SIG-M5 treated with dmso at 0.1 percent for 504 hours (cell line): ENCODE data around the gene YIPF5.
A peak's percentile ranks its signal among the peaks of the same experiment; 100 is the strongest.

Source experiments
- DNase-seq: peaks from one replicate; lab custom pipeline; 2025; ENCODE audit not compliant: unreplicated experiment; lab: John Stamatoyannopoulos, UW

YIPF5 gene

DNA sequence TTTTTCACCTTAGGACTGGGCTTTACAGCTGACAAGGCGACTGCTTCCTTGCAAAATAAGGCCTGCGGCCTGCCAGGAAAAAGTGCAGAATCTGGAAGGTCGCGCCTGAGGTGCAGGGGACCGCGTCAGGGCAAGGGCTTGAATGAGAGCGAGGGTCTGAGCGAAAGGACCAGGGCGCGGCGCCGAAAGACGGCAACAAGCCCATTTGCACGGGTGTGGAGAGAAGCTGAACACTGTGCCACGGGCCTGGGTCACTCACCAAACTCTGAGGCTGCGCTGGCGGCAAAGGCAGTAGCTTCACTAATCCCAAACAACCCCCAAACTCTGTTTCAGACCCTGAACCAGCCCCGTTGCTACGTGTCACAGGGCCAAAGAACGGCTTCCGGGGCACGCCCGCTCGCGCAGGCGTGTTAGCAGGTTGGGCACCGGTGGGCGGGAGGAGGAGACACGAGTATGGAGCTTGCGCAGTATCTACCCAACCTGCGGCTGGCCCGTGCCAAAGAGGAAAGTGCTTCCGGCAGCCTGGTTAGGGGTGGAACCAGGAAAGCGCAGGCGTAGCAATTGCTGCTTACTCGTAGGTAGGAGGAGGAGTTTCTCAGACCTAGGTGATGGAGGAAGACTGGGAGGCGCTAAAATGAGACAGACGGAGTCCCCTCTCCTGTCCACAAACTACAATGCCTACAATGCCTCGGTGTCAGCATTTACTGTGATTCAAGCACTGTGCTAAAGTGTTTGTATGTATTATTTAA lies at the start of gene YIPF5, which contains the start of gene KCTD16:
Gene YIPF5, minus strand, starts transcription at position 384 of the 749 bp plus-strand sequence. CDS start 704 bp downstream, outside the sequence.
Gene KCTD16, plus strand, starts transcription at position 598 of the 749 bp plus-strand sequence.
- peak; percentile 99 for DNase-seq

DNA sequence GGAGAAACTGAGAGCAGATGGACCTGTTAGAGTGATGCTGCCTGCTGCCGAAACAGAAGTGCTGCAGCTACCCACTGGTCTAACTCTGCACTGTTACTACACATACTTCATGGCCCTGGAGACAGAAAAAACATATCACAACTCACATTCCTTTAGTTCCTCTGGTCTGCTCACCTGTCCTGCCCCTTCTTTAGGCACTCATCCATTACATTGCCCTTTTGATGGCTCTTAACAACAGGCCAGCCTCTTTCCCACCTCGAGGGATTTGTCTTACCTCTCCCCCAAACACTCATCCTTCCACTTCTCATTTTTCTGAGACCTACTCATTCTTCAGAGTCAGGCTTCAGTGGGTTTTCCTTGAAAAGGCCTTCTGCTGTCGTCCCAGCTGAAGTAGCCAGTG lies 49.4 kb upstream of the YIPF5 start:
- no peak for DNase-seq

DNA sequence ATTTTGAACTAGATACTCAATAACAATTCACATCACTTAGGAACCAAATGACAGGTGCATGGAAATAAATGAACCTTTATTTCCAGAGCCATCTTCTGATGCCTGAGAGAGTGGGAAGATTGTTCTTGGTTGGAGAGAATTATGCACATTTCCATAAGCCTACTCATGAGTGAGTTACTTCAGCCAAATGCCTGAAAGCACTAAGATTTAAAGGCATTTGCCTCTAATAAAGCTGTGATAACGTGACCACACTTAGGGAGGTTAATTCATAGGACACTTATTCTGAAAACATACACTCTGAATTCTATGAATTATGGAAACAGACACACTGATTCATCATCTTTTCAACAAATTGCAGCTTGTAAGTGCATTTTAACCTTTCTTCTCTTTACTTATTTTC lies 40.2 kb upstream of the YIPF5 start:
- no peak for DNase-seq

DNA sequence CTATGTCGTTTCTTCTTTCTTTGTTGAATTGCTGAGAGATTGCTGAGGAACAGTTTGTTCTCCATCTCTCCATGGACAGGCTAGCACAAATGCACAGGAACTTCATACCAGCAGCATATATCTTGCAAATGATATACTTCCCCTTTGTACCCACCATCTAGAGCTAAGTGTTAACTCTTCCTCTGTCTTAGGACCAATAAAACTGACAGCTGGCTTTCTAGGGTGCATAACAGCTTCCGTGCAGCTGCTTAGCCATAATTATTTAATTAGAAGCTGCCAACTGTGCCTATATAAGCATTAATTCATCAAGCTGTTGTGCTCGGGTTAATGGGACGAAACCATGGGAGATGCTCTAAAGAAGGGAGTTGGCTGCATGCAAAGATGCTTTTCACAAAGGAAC lies 38.9 kb upstream of the YIPF5 start:
- peak; percentile 8 for DNase-seq

DNA sequence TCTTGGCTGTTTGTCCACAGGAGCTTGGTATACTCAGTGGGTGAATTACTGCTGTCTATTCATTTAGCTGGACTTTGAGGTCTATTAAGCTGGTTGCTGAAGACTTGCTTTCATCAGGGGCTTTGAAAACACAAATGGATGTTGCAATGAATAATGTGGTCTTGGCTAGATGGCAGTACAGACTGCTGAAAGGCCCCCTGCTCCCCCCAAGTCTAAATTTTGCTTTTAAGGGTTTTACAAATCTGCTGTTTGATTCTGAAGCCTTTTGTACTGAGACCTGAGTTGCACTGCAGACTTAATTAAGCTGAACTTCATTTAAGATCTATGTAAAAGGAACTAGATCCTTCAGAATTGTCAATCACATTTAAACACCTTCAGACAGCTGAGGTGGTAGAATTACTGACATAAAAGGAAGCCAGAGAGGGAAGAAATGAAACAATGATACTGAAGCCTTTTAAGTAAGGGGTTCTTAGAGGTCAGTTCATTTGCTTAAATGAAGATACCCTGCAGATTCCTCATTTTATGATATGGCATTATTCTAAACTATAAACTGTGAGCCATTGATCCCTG lies 37.5 kb upstream of the YIPF5 start:
- no peak for DNase-seq

DNA sequence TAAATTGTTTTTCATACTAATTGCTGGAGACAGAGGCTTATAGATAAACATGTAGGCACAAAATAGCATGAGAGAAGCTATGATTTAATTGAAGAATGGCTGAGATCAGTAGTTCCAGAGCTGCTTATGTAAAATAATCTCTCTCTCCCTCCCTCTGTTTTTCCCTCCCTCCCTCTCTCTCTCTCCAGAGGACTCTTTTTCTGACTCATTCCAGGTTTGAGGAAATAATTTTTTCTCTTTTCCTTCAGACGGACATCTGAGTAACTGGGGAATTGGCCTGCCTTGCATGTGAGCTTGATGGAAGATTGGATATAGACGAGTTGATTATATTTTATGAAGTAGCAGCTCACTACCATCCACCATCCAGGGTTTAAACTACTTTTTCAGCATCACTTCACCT lies 35.7 kb upstream of the YIPF5 start:
- DNase-seq = no peak

DNA sequence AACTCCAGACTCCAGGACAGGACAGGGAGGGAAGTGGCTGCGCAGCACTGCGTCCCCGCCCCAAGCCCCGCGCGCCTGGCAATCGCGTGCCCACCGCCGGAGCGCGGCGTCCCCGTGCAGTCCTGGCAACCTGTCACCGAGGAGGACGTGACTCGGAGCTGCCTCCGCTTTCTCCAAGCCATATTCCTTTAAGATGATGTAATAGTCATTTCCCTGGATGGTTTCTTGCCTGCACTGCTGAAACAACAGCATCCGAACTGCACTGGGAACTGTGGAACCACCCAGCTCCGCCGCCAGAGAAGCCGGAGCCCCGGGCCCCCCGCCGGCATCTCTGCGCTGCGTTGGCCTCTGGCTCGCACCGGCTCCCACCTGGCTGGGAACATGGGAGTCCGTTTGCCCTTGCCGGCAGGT lies 34.7 kb upstream of the YIPF5 start:
- DNase-seq = no peak

DNA sequence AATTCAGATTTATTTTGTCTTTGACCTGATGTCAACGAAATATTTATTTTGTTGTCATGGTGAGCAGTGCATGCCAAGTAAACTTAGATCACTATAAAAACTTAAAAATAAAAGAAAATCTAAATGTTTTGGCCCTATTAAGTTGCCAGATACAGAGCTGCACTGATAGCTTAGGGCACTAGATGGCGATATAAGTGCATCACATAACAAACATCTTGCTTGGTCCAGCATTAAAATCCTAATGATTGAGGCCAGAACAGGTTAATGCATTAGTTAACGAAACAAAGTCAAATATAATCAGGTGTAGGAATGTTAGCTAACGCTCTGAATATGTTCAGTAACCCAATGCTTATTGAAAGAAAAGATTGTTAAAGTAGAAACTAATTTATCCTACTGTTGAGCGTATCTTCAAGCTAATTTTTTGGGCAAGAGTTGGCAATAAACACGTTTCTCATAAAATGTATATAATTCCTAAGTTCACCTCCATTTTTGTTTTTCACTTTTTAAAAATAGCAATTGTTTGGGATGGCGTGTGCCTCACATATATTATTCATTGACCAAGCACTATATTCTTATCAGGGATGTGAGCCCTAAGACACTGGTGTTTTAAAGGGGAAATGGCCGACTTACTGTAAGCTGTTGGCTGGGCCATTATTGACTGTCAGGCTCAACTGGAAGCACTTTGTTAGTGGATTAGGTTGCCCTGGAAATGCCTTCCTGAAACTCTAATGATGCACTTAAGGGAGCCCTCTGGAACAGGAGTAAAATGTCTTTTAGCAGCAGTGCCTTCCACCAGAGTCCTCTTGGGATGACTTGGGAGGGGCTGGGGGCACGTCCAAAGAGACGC lies 33.5 kb upstream of the YIPF5 start:
- DNase-seq = peak; percentile 61

DNA sequence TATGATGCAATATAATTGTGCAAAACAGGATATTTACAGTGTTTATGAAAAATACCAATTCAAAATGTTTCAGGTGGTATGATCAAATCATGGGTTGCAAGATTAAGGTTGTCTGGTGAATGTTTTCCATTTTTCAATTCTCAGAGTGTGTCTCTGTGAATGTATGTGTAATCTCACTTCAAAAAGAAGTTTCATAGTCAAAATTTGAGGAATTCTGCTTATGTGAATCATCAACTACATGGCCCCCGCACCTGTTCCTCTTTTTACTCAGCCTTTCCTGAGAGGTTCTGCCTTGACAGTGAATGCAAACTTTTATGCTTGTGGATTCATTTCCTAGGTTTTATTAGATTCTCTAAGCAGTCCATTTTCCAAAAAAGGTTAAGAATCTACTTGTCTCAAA lies 32.3 kb upstream of the YIPF5 start:
- no peak for DNase-seq

DNA sequence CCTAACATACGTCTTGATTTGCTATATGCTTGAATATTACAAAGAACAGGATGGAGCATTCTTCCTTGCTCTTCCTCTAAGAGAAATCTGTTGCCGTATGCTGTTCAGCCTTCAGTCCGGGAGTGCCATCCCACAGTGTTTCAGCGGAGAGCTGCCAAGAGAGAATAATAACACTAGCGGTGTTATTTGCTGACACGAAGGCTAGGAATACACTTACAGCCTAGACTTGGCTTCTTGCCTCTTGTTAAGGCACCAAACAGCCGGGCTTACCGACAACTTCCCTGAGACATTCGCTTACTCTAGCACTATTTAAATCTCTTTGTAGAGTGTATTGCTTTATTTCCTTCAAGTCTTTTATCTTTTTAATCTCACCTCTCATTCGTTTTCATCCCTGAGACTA lies 31.6 kb upstream of the YIPF5 start:
- DNase-seq = no peak

DNA sequence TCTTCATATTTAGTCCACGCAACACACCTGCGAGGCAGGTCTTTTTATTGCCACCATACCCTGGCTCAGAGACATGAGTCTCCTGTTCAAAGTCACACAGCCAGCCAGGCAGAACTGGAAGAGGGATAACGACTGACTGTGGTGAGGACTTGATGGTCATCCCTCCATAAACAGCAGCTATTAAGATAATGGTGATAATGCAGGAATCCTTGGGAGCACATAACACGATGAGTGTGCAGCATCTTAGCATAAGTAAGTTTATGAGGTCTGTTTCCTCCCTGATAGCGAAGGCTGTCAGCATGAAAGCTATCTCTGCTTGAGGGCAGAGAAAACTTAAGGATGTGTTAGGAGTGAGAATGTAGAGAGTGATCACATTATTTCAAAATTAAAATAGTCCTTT lies 31.1 kb upstream of the YIPF5 start:
- no peak for DNase-seq

DNA sequence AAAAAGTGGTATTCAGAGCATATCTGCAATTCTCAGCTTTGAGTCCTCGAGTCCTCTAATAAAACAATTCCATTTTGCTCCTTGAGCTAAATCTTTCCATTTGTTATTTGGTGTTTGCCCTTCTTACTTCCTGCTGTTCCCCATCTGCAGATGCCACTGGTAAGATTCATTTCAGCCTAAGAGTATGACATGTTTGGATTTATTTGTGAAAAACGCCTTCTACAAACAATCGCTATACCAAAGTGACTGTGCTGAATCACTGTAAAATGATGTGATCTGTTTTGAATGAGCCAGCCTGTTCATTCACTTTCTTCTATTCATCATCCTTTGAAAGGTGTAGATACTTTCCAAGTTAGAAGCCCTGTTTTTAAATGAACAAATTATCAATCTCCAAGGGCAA lies 27.9 kb upstream of the YIPF5 start:
- no peak for DNase-seq

DNA sequence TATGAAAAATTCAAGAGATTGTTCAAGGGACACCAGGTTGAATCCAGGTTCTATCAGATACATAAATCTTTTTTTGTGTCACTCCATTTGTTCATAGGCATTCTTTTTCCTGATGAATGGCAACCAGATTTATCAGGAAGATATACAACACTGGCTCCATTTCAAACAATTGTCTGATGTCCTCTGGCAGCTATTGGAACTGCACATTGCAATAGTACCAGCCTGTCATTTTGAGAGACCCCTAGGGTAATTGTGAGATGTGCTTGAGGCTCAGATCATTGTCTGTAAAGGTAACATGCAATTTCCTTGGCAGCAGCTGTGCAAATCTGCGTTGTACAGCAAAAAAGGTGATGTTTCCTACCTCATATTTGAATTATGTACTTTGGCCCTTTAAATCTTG lies 26.2 kb upstream of the YIPF5 start:
- DNase-seq = no peak

DNA sequence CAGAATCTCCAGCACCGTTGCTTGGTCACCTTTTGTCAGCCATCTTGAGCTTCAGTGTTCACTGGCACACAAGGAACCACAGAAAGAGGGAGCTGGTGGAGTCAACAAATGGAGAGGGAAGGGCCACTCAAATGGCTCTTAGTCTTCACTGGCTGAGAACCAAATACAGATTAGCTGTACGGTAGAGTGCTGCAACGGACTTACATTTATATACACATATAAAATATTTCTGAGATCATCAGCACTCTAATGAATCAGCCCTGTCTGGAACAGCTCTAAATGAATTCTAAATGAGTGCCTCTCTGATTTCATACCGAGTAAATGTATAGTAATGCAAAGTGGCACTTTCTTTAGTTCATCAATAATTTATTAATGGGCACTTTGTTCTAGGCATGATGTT lies 25.0 kb upstream of the YIPF5 start:
- no peak for DNase-seq

DNA sequence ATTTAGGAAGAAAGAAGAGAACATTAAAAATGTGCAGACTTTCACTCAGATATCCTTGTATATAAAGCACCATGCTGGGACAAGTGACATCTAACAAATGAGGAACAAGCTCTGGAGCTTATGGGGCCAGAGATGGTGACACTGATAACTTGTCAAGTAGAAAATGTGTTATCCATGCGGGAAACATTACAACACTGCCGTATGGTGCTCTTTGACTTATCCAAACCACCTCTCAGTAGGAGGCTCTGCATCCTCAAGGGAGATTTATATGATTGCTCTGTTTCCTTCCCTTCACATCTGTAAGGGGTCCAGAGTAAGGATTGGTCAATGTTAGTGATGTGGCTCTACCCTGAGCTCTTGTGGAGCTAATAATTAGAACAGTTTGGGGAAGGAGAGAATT lies 23.7 kb upstream of the YIPF5 start:
- DNase-seq = peak; percentile 17

DNA sequence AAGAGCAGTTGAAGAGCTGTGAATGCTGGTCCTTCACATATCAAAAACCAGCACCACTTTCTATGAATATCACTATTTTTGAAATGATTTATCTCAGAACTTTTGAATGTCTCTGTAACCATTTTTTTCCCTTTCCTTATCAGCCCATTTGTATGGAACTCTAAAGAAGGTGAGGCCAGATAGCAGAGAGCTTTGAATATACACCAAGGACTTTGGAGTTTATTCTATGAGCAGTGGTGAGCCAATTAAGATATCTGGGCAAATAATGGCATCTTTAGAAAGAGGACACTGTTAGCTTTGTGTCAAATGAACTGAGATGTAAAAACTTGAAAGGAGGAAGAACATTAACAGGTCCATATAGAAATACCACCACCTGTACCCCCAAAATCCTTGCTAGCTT lies 22.2 kb upstream of the YIPF5 start:
- DNase-seq = no peak

DNA sequence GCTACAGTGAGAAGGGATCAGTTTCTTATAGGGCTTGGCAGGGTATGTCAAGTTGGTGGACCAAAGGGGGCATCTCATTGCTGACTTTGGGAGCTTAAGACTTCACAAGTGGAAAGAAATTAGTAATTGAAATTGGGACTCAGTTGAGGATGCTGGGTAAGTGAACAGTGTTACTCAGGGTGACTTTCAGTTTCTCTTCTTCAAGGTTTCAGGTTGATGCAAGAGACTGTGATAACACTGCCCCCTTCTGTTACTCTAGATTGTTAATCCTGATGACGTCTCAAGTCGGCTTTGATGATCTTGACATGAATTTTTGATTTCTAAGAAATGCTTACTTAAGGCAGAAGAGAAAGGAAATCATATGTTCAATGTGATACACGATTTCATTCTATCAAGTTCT lies 21.5 kb upstream of the YIPF5 start:
- peak; percentile 88 for DNase-seq

DNA sequence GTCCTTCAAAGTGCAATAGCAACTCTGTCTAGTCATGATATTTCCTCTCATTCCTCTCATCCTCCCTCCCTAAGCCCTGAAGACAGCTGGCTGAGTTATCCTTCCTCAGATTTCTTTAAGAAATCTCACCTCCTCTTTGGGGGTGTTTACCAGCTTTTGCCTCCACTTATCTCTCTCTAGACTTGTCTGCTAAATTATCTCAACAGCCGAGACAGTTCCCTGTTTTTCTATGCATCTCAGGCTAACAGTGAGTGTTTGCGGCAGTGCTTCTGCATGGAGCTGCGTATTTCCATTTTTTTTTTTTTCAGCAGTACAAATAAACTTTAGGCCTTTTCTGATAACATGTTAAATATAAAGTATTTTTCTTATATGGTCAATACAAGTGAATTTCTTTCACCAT lies 21.1 kb upstream of the YIPF5 start:
- DNase-seq = no peak

DNA sequence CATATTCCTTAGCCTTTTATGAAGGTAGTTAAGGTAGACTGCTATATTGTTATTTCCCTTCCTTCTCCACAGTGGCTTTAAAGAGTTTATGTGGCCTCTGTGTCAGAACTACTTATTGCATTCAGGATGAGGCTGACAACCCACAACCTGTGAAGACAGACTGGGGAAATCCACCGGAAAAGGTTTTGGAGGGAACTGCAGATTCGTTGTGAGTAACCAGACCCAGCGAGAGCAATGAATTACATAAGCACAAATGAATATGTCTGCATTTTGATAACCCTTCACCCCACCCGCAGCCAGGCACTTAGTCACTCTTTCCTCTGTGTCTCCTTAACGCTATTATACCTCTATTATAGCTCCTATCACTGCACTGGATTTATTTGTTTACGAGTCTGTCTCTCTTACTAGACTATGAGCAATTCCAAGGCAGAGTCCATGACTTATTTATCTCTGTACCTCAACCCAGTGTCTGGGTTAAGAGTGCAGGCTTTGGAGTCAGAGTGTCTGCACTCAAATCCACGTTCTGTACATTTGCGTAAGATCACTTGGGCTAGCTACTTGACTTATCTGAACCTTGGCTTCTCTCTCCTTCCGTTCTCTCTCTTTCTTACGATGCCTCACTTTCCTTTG lies 19.5 kb upstream of the YIPF5 start:
- peak; percentile 89 for DNase-seq

DNA sequence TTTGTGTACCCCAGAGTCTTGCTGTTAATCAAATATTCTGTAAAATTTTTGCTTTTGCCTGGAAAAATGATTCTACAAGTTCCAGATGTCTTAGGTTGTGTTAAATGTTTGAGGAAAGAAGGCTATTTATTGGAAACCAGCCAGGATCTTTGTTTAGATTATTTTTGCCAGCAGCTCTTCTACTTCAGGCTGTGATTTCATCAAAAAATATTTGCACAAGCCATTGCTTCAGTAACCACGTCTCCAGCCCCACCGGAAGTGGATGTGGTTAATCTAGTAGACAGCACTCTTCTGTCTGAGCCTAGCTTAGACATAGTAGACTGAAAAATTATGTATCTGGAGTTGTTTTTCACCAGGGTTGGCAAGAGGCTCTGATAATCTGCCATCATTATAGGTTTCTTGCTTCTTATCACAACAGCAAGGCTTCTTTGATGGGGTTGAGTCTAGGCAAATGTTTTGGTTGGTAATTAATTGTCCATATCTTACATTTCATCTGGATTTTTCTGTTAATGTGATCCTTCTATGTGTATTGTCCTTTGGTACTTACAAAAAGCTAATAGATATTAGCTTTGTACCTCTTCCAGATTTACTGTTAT lies 17.3 kb upstream of the YIPF5 start:
- DNase-seq = peak; percentile 83

DNA sequence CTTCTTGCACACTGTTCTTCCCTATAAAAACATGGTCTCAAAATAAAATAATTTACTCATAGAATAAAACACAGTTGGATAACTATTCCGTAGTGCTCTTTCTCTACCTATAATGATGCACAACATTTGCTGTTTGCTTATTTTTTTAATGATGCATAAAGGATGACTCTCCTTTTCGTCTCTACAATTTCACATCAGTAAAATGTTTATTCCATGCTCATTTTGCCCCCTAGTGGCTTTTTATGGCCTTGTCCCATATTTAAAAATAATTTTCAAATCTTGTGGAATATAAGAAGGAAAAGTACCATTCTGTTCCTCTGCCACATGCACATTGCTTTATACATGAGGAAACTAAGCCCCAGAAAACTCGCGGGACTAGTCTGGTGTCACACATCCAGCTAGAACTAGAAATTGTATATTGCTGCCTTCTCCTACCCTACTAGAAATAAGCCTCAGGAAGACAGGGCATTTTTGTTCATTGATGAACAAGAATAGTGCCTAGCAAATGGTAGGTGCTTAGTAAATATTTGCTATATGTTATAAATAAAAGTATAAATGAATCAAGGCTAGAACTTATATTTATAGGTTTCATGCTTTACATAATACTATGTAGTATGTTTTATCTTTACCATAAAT lies 12.9 kb upstream of the YIPF5 start:
- DNase-seq = peak; percentile 34
